Measurements from ENCODE around the gene PTPN4.

PTPN4 gene

DNA sequence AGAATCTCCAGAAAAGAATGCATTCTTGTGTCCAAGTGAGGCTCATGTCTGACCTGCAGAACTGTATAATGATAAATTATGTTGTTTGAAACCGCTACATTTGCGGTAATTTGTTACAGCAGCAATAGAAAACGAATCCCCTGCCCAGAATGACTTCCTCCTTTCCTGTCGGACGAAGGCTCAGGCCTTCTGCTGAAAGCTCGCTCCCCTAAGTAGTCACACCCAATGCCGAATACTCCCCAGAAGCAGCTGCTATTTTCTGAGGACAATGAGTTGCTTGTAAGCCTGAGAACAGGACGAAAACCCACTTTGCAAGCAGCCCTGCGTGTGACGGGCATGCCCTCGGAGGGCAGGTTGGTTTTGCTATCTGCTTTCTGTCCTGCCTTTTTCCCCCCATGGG, 27.7 kb upstream of the PTPN4 start:
- DNase-seq (ENCODE audit: low read depth, low spot score) = no peak

DNA sequence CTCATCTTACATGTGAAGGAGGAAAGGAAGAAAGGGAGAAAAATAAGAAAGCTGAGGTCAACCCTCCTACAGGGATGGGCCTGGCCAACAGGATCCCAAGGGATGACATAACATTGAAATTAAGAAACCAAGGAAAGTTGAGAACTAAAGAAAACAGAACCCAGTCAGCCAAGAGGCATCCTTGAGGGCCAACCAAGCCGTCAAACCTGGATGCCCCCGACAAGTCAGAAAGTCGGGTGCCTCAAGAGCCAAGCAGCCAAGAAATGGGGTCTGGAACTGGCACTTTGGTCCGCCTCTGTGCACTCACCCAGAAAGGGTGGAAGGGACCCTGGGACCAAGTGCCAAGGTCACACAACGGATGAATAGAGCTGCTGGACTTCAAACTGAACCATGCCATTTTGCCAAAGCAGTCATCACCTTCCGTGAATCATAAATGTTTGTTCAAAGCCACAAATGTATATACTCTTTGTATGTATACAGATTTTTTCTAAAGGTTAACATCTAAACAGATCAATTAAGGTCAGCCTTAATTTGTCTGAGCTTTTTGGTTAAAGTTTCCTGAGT, 27.0 kb upstream of the PTPN4 start:
- no peak for DNase-seq (ENCODE audit: low read depth, low spot score)

DNA sequence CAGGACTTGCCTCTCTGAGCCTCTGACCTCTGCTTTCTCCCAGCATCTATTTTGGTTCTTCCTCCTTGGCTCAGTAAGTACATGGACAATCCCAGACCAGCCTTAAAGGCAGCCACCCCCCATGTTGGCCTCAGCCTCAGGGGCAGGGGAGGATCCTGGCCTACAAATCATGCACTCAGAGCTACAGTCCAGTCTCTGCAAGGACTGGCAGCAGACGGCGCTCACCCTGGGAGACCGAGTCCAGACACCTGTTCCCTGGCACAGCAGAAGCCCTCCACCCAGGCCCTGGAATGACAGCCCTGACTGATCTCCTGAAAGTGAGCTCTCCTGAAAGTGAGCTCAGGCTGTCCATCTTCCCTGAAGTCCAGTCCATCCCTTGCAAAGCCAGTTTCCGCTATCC, 25.7 kb upstream of the PTPN4 start:
- DNase-seq (ENCODE audit: low read depth, low spot score) = no peak

DNA sequence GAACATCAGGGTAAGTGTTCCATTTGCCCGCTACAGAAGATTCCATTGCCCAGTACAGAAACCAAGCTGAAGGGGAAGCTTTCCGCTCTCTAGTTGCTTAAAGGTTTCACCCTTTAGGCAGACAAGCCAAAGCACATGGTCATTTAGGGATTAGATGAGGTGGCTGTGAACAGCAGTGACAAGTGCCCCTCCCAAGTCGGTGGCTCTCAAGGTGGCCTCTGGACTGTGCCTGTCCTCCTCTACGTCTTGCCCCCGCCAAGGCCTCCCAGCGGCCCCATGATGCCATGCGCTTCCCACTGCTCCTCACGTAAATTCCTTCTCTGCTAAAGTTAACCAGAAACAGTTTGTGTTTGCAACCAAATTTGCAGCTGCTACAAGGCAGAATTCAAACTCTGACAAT, 24.2 kb upstream of the PTPN4 start:
- DNase-seq (ENCODE audit: low read depth, low spot score) = no peak

DNA sequence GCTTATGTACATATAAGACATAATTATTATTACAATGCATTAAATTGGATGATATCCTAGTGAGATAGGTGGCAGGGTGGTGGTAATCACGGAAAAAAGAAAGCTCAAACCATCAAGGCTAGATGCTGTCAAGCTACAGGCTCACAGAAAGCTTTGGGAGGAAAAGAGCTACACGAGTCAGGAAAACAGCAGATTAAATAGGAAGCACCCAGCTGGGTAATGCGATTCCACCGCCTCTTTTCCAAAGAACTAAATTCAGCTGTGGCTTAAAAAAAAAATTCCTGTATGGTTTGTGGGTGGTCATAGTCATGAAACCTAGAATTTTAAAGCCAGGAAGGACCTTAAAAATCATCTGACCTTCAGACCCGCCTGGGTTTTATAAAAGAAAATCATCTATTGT, 23.7 kb upstream of the PTPN4 start:
- DNase-seq (ENCODE audit: low read depth, low spot score) = no peak

DNA sequence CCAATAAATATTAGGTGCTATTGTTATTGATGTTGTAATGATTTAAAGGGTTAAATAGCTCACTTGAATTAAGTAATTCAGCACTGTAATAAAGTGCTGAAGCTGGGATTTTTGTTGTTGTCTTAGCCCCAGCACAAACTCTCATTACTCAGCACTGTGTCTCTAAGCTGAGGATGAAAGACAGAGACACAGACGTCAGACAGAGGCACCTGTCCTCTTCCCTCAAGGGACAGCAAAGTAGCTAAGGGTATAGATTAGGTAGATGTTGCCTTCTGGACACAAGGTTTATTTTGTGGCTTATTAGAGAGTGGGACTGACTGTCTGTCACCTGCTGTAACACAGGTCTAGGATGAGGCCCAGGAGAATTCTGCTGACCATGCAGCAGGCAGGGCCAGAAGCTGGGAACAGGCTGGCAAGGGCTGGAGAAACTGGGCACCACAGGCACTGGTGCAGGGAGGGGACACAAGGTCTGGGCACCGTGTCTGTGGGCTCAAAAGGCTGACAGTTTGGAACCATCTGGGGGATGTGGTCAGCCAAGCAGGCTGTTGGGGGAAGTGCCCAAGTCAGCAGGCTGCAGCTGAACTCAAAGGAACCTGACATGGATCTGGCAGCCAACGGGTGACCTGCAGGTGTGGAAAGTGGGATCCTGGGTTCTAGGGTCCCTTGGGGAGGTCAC, 20.0 kb upstream of the PTPN4 start:
- no peak for DNase-seq (ENCODE audit: low read depth, low spot score)

DNA sequence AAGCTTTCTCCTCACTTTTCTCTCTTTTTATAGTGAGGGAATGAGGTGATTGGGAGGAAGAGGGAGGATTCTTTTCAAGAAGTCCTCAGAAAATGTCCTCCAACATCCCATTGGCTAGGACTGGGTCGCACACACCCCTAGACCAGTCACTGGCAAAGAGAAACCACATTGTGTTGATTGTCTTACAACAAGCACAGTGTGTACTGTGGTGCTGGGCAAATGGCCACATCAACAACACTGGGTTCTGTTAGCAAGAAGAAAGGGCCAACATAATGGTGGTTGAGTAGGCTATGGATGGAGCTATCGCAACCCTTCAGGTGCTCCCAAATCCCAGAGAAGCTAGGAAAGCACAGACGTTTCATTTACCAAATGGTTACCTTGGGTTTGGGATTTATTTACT, 18.7 kb upstream of the PTPN4 start:
- DNase-seq (ENCODE audit: low read depth, low spot score) = no peak

DNA sequence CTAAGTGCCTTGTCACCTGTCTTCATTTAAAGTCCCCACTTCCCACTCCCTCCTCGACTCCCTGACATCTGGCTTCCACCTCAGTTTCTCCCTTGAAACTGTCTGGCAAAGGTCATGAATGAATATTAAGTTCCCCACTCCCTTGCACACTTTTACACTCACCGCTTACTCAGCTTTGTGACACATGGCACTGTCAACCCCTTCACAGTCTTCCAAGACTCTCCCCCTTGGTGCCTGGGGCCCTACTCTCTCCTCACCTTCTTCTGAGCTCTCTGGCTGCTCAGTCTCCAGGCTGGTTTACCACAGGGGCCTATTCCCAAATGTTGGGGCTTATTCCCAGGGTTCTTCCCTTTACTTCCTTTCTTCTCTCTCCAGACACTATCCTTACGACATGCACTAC, 17.9 kb upstream of the PTPN4 start:
- DNase-seq (ENCODE audit: low read depth, low spot score) = no peak

DNA sequence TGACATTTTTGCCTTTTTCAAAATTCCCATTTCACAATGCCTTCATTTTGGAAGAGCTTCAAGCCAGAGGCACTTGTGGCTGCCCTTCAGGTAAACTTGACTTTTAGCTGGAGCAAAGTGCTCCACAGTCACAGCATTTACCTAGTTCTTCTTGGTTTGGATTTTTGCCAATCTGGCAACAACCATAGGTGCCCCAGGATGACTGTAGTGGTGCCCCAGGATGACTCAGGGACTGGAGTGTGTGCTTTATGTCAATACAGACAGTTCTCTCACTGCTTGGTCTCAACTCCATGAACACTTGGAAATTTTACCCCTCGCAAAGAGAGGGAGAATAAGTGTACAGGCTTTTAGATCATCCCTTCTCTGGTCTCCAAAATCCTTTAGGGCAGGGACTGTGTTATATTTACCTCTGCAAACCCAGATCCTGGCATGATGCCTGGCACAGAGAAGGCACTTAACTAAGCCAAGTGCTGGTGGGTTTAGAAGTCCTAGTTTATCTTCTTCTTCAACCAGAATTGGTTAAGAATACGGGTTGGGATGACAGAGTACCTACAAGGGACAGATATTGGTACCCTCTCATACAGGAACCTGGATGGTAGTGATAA, 15.3 kb upstream of the PTPN4 start:
- DNase-seq (ENCODE audit: low read depth, low spot score) = no peak

DNA sequence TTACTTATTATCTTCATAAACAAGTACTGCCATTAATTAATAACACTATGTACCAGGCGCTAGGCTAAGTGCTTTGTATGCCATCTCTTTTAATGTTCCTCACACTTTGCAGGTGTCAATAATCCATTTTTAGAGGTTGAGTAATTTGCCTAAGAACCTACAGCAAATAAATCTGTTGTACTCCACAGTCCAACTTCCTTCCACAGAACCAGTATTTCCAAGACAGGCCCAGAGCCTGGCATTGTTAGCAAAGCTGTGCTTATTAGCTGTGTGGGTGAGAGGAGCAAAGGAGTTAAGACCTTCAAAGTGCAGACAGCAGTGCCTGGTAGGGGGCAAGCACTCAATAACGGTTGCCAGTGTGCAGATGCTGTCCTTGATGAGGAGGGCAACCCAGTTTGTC, 14.2 kb upstream of the PTPN4 start:
- no peak for DNase-seq (ENCODE audit: low read depth, low spot score)

DNA sequence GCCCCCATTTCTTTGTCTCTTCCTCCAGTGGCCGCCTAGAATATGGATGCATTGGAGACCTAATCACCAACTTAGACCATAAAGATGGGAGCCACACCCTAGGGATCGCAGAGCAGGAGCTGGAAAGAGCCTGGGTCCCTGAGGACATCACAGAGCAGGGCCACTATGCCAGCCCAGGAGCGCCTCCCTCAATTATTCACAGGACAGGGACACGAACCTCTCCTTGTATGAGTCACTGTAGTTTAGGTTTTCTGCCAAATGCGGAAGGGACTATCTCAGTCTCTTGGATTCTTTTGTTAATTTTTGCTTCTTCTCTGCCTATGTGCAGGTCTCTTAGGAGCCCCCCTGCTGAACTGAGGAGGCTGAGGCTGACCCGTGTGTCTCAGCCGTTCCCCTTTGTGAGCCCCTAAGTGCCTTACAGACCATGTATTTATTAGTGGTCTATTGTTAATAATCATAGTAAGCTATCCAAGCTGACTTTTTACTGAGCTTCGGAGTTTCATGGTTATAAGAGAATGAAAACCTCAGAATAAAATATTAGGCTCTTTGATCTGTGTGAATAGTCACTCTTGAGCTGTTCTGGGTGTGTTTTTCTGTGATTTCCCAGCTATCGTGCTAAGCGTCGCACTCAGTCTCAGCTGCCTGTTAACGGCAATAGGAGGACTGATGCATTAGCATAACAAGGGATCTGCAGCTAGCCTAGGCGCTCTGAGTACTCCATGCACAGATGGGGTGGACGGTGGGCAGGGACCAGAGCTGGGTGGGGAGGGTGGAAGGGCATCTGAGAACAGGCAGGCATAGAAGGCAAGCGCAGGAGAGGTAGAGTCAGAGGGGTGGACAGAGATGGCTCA, 12.7 kb upstream of the PTPN4 start:
- DNase-seq (ENCODE audit: low read depth, low spot score) = no peak

DNA sequence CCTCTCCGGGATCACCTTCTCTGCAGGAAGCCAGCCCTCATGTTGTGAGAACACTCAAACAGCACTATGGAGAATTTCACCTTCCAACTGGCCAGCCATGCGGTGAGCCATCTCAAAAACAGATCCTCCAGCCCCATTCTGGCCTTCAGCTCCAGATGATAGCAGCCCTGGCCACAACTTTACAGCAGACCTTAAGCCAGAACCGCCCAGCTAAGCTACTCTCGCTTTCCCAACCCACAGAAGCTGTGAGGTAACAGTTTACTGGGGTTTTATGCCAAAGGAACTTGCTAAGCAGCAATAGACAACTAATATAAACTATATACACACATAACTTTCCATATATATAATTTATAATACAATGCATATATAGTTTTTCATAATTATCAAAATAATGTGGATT, 11.6 kb upstream of the PTPN4 start:
- no peak for DNase-seq (ENCODE audit: low read depth, low spot score)

DNA sequence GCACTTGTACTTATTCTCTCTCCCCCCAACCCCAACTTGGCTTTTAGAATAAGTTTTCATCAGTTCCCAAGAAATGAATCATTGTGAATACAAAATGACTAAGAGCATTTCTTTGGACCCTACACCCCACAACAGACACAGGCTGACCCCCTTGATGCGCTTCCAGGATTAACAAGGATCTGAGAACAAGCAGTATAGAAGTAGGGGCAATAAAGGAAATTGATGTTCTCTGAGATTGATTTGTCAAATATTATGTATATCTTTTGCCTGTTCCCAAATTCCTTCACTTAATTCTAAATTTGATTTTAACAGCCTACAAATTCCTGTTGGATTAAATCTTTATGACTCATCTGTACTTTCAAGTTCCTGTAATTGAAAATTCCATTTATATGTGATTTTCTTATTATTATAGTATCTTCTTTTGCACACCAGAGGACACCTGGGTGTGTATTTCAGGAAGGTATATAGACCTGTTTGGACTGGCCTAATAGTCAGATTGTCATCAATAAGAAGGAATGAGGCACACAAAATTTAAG, 10.2 kb upstream of the PTPN4 start:
- no peak for DNase-seq (ENCODE audit: low read depth, low spot score)

DNA sequence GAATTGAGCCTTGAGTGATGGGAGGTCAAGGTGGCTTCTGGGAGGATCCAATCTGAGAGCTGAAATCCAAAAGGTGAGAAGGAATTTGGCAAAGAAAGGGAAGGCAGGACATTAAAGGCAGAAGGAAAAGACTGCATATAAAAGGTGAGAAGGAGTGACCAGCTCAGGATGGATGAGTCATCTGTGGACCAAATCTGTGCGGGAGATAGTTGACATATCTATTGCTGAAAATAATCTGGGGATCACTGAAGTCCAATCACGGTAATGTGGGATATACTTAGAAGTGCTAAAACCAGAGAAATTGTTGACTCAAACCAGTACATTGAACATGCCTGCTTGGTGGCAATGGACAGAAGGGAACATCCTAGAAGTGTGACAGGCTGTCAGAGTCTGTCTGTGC, 8.0 kb upstream of the PTPN4 start:
- DNase-seq (ENCODE audit: low read depth, low spot score) = no peak

DNA sequence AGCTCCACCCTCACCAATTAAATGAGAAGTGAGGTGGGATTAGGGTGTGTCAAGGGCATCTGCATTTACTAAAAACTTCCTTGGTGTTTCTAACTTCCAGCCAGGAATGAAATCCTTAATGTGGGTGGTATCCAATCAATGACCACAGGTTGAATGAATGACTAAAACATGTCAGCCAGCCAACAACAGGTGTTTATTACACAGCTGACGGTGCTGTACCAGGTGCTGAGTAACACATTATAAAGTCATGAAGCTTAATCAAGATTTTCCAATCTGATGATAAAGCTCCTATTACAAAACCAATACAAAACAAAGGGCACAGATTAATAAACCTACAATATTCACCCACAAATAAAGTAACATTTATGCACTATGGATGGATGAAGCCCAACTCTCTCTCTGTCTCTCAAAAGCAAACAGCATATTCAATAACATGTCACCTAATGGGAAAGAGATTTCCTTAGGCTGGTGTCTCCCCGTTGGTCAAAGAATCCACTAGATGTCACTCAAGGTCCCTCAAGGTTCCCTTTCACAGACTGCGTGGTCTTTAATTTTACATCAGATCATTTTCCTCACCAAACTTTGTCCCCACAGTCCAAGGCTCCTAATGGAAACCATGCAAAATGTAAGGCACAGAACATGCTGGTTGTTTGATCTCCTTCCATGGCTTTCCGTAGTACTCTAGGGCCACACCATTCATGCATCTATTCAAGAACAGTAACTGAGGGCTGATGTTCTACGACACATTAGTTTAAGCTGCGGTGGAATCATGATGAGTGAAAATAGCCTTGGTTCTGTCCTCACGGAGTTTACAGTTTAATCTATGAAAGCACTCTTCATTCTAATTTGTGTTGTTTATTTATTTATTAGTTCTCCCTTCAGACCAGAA, 6.4 kb upstream of the PTPN4 start:
- DNase-seq (ENCODE audit: low read depth, low spot score) = no peak

DNA sequence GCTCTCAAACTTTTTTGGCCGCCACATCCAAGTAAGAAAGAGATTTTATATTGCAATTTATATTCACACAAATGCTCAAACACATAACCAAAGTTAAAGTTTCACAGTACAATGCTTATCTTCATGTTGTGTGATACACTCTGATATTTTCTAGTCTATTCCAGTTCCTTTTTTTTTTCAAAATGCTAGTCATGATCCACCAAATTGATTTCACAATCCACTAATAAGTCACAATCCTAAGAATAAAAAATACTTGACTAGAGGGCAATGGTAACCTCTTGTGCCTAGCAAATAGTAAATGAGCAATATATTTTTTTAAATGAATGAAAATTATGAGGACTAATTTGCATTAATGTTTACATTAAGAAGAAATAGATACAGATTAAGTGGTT, 5.8 kb upstream of the PTPN4 start:
- DNase-seq (ENCODE audit: low read depth, low spot score) = no peak

DNA sequence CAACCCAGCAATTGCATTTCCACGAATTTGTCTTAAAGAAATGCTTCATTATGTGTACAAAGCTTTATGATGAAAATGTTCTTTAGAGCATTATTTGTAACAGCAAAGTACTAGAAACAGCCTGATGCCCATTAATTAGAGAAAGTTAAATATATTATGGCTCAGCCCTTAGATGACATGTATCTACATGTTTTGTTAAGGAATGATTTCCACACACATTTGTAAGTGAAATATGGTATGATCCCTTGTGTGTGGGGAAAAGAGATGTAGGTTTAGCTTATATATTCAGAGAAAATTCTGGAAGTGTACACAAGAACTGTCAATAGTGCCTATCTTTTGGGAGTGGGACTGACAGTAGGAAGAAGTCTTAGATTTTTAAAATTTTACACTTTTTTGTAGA, 3.8 kb upstream of the PTPN4 start:
- no peak for DNase-seq (ENCODE audit: low read depth, low spot score)

DNA sequence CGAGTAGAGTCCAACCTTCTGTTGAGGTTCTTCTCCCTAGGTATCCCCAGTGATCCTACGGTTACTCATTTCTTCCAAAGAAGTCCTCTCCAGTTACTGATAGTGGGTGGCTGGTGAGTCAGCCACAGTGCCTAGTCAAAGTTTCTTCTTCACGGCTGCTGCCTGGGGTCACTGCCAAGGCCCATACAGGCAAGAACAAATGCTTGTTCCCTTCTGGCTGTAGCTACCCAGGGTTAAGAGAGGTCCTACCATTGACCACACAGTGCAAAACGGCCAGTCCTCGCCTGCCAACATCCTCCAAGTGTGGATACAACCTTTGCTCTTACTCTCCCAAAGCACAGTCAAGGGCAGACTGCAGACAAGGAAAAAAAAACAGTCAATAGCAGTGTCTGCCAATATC, 2.9 kb upstream of the PTPN4 start:
- peak; percentile 50 for DNase-seq (ENCODE audit: low read depth, low spot score)

DNA sequence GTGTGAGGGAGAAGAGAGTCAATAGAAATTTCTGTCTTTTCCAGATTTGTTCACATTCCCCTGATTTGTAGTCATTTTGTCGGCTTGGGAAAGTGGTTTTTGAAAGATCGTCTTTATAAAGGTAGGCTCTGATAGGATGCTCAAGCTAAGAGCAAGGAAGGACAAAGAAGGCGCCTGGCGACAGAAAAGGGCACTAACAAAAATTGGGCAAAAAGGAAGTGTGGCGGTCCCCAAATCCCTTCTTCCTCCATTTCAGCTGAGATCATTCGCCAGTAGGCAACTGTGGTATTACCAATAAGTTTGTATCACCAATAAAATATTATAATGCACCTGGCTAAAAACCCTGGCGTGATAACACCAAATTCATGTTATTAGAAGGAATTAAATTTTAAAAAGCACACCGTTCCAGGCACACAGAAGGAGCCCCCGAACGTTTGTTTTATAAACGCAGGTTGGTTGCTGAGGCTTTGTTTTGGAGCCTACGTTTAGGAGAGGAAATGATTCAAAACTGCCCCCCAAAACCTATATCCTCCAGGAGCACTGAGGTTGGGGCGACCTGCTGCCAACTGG, 756 bp upstream of the PTPN4 start:
- DNase-seq (ENCODE audit: low read depth, low spot score) = no peak

DNA sequence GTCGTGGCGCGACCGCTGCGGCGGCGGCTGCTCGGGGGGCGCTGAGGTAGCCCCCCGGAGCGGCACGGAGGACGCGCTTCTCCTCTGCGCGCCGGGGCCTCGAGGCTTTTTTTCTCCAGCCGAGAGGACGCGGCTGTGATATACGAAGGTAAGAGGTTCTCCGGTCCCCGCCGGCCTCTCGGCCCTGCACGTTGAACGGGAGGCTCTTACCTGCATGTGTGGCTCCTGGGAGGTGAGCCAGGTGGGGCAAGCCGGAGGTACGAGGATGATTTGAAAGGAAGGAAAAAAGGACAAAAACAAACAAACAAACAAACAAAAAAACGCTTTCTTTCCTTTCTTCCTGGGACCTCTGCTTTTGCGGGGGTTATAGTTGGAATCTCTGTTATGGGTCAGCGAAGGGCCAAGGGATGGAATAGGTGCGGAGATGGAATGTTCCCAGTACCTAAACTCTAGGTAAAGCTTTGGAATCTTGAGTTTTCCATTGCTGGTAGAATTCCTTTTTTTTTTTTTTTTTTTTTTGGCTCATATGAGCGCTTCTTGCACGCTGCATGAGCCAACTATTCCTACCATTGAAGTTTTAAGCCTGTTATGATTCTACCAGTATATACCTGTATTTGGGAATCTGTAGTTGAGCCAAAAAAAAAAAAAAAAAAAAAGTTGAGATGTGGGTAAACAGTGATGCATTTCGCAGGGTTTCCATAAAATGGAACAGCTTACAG, 674 bp downstream of the PTPN4 start:
- no peak for DNase-seq (ENCODE audit: low read depth, low spot score)

DNA sequence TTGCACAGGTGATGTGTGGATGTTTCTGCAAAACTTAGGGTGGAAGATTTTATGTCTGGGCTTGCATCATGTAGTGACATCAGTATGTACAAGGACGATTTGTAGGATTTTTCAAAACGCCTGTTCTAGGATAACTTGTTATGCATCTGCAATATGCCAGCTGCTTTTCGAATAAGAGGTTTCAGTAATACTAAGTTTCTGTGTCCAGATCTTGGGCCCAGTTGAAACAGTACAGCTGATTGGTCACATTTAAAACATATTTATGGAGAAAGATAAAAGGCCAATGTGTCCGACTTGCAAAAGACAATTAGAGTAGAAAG, 1.2 kb downstream of the PTPN4 start:
- DNase-seq (ENCODE audit: low read depth, low spot score) = no peak

All from smooth muscle cell of the brain vasculature (primary cell).